GM23248 (cell line): ENCODE results near the gene LDLRAD4. TPM values are rescaled to one million over a fixed set of nuclear protein-coding genes. Genes with fewer than 3 reads are reported as not detected.

ENCODE experiments used
- DNase-seq: peaks from one replicate; pipeline ENCODE4 v3.0.0-alpha.2; 2015
- H2AFZ ChIP-seq: fragments of 200-600 bp; sonication (generic); 2 replicates; pipeline ENCODE4 v1.6.1; 2016; ENCODE audit warnings: antibody characterized with exemption
- H3F3A ChIP-seq: fragments of 200-600 bp; sonication (generic); 2 replicates; pipeline ENCODE4 v1.6.1; 2016; ENCODE audit warnings: mild to moderate bottlenecking, antibody characterized with exemption, mixed run types; ENCODE audit not compliant: insufficient read depth
- H3K27ac ChIP-seq: fragments of 200-600 bp; sonication (generic); 2 replicates; pipeline ENCODE4 v1.5.1; 2016; ENCODE audit warnings: mild to moderate bottlenecking
- H3K27me3 ChIP-seq: fragments of 200-600 bp; sonication (generic); replicated peaks from 2 replicates; pipeline ENCODE4 v1.6.1; 2016; ENCODE audit warnings: mild to moderate bottlenecking; ENCODE audit not compliant: insufficient read depth
- H3K36me3 ChIP-seq: fragments of 200-600 bp; sonication (generic); 2 replicates; pipeline ENCODE4 v1.6.1; 2016; ENCODE audit warnings: low read depth, mild to moderate bottlenecking
- H3K4me1 ChIP-seq: fragments of 200-600 bp; sonication (generic); 2 replicates; pipeline ENCODE4 v1.6.1; 2016; ENCODE audit warnings: mild to moderate bottlenecking; ENCODE audit not compliant: insufficient read depth
- H3K4me2 ChIP-seq: fragments of 200-600 bp; sonication (generic); one replicate; pipeline ENCODE4 v1.6.1; 2016; ENCODE audit warnings: mild to moderate bottlenecking; ENCODE audit not compliant: unreplicated experiment
- H3K4me3 ChIP-seq: fragments of 200-600 bp; sonication (generic); 2 replicates; pipeline ENCODE4 v1.5.1; 2016; ENCODE audit warnings: mild to moderate bottlenecking
- H3K79me2 ChIP-seq: fragments of 200-600 bp; sonication (generic); 2 replicates; pipeline ENCODE4 v1.6.1; 2016; ENCODE audit warnings: mild to moderate bottlenecking; ENCODE audit not compliant: insufficient read depth
- H3K9ac ChIP-seq: fragments of 200-600 bp; sonication (generic); 2 replicates; pipeline ENCODE4 v1.6.1; 2016; ENCODE audit warnings: mild to moderate bottlenecking
- H3K9me2 ChIP-seq: fragments of 200-600 bp; sonication (generic); 2 replicates; pipeline ENCODE4 v1.6.1; 2016; ENCODE audit warnings: mixed run types, mild to moderate bottlenecking, moderate library complexity; ENCODE audit not compliant: insufficient read depth
- H3K9me3 ChIP-seq: fragments of 200-600 bp; sonication (generic); one replicate; pipeline ENCODE4 v1.6.1; 2017; ENCODE audit warnings: low read depth
- H4K20me1 ChIP-seq: fragments of 200-600 bp; sonication (generic); 2 replicates; pipeline ENCODE4 v1.6.0; 2016; ENCODE audit not compliant: insufficient read depth
- EZH2 ChIP-seq: fragments of 200-600 bp; sonication (generic); IDR thresholded peaks from 2 replicates; pipeline ENCODE4 v1.6.1; 2018; ENCODE audit warnings: antibody characterized with exemption, mild to moderate bottlenecking; ENCODE audit not compliant: insufficient read depth, poor library complexity, severe bottlenecking
- EZH2phosphoT487 ChIP-seq: fragments of 200-600 bp; sonication (generic); IDR thresholded peaks from 2 replicates; pipeline ENCODE4 v1.6.1; 2018; ENCODE audit warnings: antibody characterized with exemption, moderate library complexity, mild to moderate bottlenecking, low read depth; ENCODE audit not compliant: insufficient read depth
- WGBS, 2 experiments: methylation state at CpG; one replicate each; pipeline ENCODE4 v1.1.6; 2015 to 2017; ENCODE audit warnings: low lambda C conversion rate in 2 of 2, low coverage in 1 of 2; ENCODE audit errors: missing lambda C conversion rate in 2 of 2; 5-methylcytosine and 5-hydroxymethylcytosine counted together
- in situ Hi-C: fragments of 300-500 bp; cut with MboI; formaldehyde crosslinking; loops from 2 replicates; pipeline ENCODE4 v1.15.0; 2020
- polyA plus RNA-seq: library from polyadenylated mRNA; unstranded; fragments of >200 nt; fragmentation: Nextera tagmentation; extraction: Ambion mirVana; gene quantifications from 2 replicates; pipeline ENCODE4 v1.2.1, GENCODE V29; 2016
- total RNA-seq: library from RNA; depleted of rRNA; stranded (reverse); fragments of >200 nt; shearing (Covaris generic); gene quantifications from 2 replicates; pipeline ENCODE4 v1.2.3, GENCODE V29; 2014

Gene LDLRAD4
- total and polyA plus RNA-seq, 2 experiments from 2014 or later = not detected

- Histone ChIP-seq H3K4me1 (no peaks in the 10 kb centered on the region), H3F3A (no peaks in the 10 kb centered on the region), H3K9ac (no peak overlapping the region), H3K4me3 (no peak overlapping the region), H3K9me3 (no peaks in the 10 kb centered on the region), H3K27ac (no peak overlapping the region), H3K36me3 (no peaks in the 10 kb centered on the region), H4K20me1 (no peaks in the 10 kb centered on the region), H3K4me2 (no peak overlapping the region), H3K27me3 (peaks cover 6% of the 10 kb centered on the region; the same call in 1 of the 2 replicates), H3K9me2 (no peaks in the 10 kb centered on the region), H2AFZ (no peak overlapping the region), H3K79me2 (no peaks in the 10 kb centered on the region)
- 75 to 76% methylated on average over 8 of the region's 8 CpGs for WGBS, 2 experiments
- DNase-seq = no peak
- TF ChIP-seq EZH2 (no peak), EZH2phosphoT487 (no peak)
- in situ Hi-C loops = no loop called here
Measured at GRCh38 chr18:13622751-13623150, 404.2 kb downstream of the LDLRAD4 start.

- H3K9me2 ChIP-seq = no peaks in the 10 kb centered on the region
- H3K4me3 ChIP-seq = no peak overlapping the region
- no peaks in the 10 kb centered on the region for H3K9me3 ChIP-seq
- in situ Hi-C loops = no loop called here
- no peak overlapping the region for H3K4me2 ChIP-seq
- no peaks in the 10 kb centered on the region for H4K20me1 ChIP-seq
- TF ChIP-seq EZH2 (no peak), EZH2phosphoT487 (no peak)
- no peak overlapping the region for H3K27ac ChIP-seq
- WGBS, 2 experiments = 52 to 58% methylated on average over 10 of the region's 10 CpGs
- H3K36me3 ChIP-seq = no peaks in the 10 kb centered on the region
- no peaks in the 10 kb centered on the region for H3K79me2 ChIP-seq
- no peaks in the 10 kb centered on the region for H3F3A ChIP-seq
- H2AFZ ChIP-seq = no peak overlapping the region
- DNase-seq = no peak
- H3K4me1 ChIP-seq = no peaks in the 10 kb centered on the region
- no peak overlapping the region for H3K9ac ChIP-seq
- H3K27me3 ChIP-seq = 0 out of 2 replicates have a peak, but pooled peaks cover 1% of the 10 kb centered on the region
Measured at GRCh38 chr18:13623348-13623747, 404.8 kb downstream of the LDLRAD4 start.

GRCh38 chr18:13623871-13624270 is 405.3 kb downstream of the LDLRAD4 start:
- TF ChIP-seq EZH2 (no peak), EZH2phosphoT487 (no peak)
- in situ Hi-C loops = no loop called here
- Histone ChIP-seq H3K9me3 (no peaks in the 10 kb centered on the region), H3K27ac (no peak overlapping the region), H3K79me2 (no peaks in the 10 kb centered on the region), H2AFZ (no peak overlapping the region), H3K9ac (no peak overlapping the region), H3K4me2 (no peak overlapping the region), H3K36me3 (no peaks in the 10 kb centered on the region), H3K4me1 (no peaks in the 10 kb centered on the region), H3K4me3 (no peak overlapping the region), H3K9me2 (no peaks in the 10 kb centered on the region), H3K27me3 (0 out of 2 replicates have a peak, but pooled peaks cover 3% of the 10 kb centered on the region), H4K20me1 (no peaks in the 10 kb centered on the region), H3F3A (no peaks in the 10 kb centered on the region)
- 80 to 82% methylated on average over 13 of the region's 13 CpGs for WGBS, 2 experiments
- no peak for DNase-seq

DNA sequence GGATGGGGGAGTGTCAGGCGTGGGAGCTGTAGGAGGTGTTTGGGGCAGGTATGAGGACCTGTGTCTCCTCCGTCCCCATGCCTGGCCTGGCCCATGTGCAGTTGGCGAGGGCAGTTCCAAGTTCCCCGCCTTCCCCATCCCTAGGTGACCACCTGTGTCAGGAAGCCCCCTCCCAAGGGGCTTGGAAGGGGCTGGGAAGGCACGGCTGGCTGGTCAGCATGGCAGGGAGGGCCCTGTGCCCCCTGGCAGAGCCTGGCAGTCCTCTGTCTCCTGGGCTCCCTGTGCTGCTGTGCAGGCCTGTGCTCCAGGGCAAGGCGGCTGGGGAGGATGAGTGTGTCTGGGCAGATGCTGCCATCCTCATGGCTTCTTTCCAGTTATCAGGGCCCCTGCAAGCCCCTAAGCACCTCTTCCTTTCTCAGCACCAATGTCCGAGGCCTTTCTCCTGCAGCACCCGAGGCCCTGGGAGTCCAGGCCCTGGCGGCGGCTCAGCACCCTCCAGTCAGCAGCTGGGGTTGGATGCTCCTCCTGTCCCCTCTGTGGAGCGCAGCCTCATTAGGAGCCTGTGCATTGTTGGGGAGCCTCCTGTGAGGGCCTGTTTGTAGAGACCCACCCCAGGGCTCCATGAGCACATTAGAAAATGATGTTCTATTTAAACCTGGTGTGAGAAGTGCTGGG is 406.1 kb downstream of the LDLRAD4 start:
- Histone ChIP-seq H3F3A (no peaks in the 10 kb centered on the region), H3K4me1 (no peaks in the 10 kb centered on the region), H2AFZ (no peak overlapping the region), H4K20me1 (no peaks in the 10 kb centered on the region), H3K36me3 (no peaks in the 10 kb centered on the region), H3K27me3 (0 out of 2 replicates have a peak, but pooled peaks cover 8% of the 10 kb centered on the region), H3K4me3 (no peak overlapping the region), H3K27ac (no peak overlapping the region), H3K9ac (no peak overlapping the region), H3K4me2 (no peak overlapping the region), H3K9me3 (no peaks in the 10 kb centered on the region), H3K79me2 (no peaks in the 10 kb centered on the region), H3K9me2 (no peaks in the 10 kb centered on the region)
- WGBS, 2 experiments = 65 to 70% methylated on average over 11 of the region's 11 CpGs
- in situ Hi-C loops = loop anchor here (25.0 kb wide), 1 partner anchor 887 kb away; no protein-coding TSS in a partner anchor
- no peak for TF ChIP-seq EZH2
- TF ChIP-seq EZH2phosphoT487 = no peak
- no peak for DNase-seq
